Measurements from ENCODE around the gene SLC22A23. TPM values are rescaled to one million over a fixed set of nuclear protein-coding genes. Genes with fewer than 3 reads are reported as not detected.

SLC22A23 gene
- total RNA-seq, 1 experiment from 2014 or later: 6.8 TPM

DNA sequence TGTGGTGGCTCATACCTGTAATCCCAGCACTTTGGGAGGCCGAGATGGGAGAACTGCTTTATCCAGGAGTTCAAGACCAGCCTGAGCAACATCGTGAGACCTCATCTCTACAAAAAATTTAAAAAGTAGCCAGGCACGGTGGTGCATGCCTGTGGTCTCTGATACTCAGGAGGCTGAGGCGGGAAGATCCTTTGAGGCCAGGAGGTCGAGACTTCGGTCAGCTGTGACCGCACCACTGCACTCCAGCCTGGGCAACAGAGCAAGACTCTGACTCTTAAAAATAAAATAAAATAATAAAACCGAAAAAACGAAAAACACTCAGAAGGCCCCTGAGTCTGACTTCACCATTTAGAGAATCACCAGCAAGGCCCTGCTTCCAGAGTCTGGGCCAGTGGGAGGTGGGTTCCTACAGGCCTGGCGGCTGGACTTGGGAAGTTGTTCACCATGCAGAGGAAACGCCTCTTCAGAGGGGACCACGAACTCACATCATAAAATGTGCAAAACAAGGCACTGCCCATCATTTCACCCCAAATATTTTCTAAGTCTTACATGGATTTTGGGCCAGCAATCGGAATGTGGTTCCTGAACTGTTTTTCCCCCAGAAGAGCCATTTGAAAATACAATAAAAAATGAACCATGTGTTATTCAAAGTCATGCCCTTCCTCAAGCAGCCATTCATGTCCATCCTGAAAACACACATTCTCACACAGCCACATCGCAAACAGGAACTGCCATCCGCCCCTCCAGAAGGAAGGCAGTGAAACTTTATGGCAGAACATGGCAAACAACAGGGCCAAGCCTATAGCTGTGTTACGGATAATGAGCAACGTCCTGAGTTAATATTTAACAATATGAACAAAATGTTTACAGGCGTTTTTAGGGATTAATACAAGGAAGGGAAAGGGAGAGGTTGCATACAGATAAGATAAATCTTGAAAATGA is 57.8 kb downstream of the SLC22A23 start:
- H2BK120ac ChIP-seq (ENCODE audit: low read depth, low read length, poor library complexity, severe bottlenecking): no peak overlapping the region
- peaks cover 3% of the 10 kb centered on the region for H4K20me1 ChIP-seq (ENCODE audit: control insufficient read depth, insufficient read depth, insufficient read length)
- no peak overlapping the region for H2BK12ac ChIP-seq (ENCODE audit: insufficient read length, low read depth, low read length)
- no CpG with 5 or more reads among the region's 18 CpGs for WGBS (ENCODE audit: extremely low coverage, insufficient read length, low lambda C conversion rate)
- peaks cover 7% of the 10 kb centered on the region; the same call in 1 of the 2 replicates for H3K4me1 ChIP-seq (ENCODE audit: insufficient read depth, low read length)
- H2BK15ac ChIP-seq (ENCODE audit: low read depth, low read length): no peak overlapping the region
- no peaks in the 10 kb centered on the region for H3K9me3 Mint-ChIP-seq
- H3K4ac ChIP-seq (ENCODE audit: low read depth, low read length): no peak overlapping the region
- H2BK5ac ChIP-seq (ENCODE audit: insufficient read length, low read length): no peak overlapping the region
- H3K56ac ChIP-seq (ENCODE audit: insufficient read length, low read depth, low read length): no peak overlapping the region
- H3K79me1 ChIP-seq (ENCODE audit: insufficient read depth, low read depth, low read length, poor library complexity, severe bottlenecking): peaks cover 3% of the 10 kb centered on the region
- H3K14ac ChIP-seq (ENCODE audit: insufficient read depth, low read length): no peak overlapping the region
- TF ChIP-seq CTCF (conservative IDR thresholded peaks at IDR 0.05): no peak
- H2AFZ ChIP-seq (ENCODE audit: low read length): no peak overlapping the region
- no peak for DNase-seq
- H3K9me3 ChIP-seq (ENCODE audit: control insufficient read depth, low read depth, low read length): no peaks in the 10 kb centered on the region
- H3T11ph ChIP-seq (ENCODE audit: low read length): no peak overlapping the region
- H4K5ac ChIP-seq (ENCODE audit: insufficient read length, low read depth, low read length): no peak overlapping the region
- no peaks in the 10 kb centered on the region for H3K27me3 ChIP-seq (ENCODE audit: insufficient read depth, low read length)
- no peak overlapping the region for H4K91ac ChIP-seq (ENCODE audit: insufficient read length, low read depth, low read length)
- H4K8ac ChIP-seq (replicated peaks; ENCODE audit: insufficient read length, low read depth, low read length): no peak overlapping the region
- H2BK20ac ChIP-seq (ENCODE audit: low read depth, low read length, poor library complexity, severe bottlenecking): no peak overlapping the region
- H3K4me3 Mint-ChIP-seq: no peak overlapping the region
- no peaks in the 10 kb centered on the region for H3K23me2 ChIP-seq (ENCODE audit: insufficient read length, low read depth, low read length, poor library complexity, severe bottlenecking)
- peak overlapping the region in 1 of 3 experiments; percentile 32; a peak in 2 of 7 replicates for H3K27ac Mint-ChIP-seq
- peaks cover 24 to 28% of the 10 kb centered on the region in 2 experiments for H3K4me1 Mint-ChIP-seq
- H3K79me2 ChIP-seq (ENCODE audit: insufficient read depth, low read length): no peaks in the 10 kb centered on the region; the same call in 1 of the 2 replicates
- peaks cover 1% of the 10 kb centered on the region; the same call in 1 of the 2 replicates for H3K27me3 Mint-ChIP-seq (ENCODE audit: low read depth)
- H3K4me2 ChIP-seq (ENCODE audit: insufficient read depth, insufficient read length, low read length): no peak overlapping the region
- H3K36me3 Mint-ChIP-seq (ENCODE audit: insufficient read depth in 1 of 3, low read depth in 3 of 3): peaks cover 0 to 24% (median 0%) of the 10 kb centered on the region in 3 experiments; a peak in 3 of 7 replicates
- H3K27ac ChIP-seq (ENCODE audit: insufficient read length, low read depth, low read length): no peak overlapping the region
- H2AK5ac ChIP-seq (ENCODE audit: insufficient read length, low read length): no peak overlapping the region
- no peak overlapping the region for H3K9ac ChIP-seq (ENCODE audit: extremely low read depth, insufficient read length, low read length)
- H3K23ac ChIP-seq (ENCODE audit: insufficient read length, low read depth, low read length): no peak overlapping the region
- H3K18ac ChIP-seq (ENCODE audit: insufficient read length, low read depth, low read length): no peak overlapping the region
